OCI-LY3 (cell line): Measurements from ENCODE around the gene EHD2.

ENCODE experiments used
- H2AFZ ChIP-seq: fragments of 200-600, 300-600 bp; shearing (Covaris generic); 2 replicates; pipeline ENCODE4 v1.6.0; 2014; ENCODE audit warnings: antibody characterized with exemption, low read depth, low read length
- H3K27ac ChIP-seq: fragments of 200-600, 300-600 bp; sonication (generic); 2 replicates; pipeline ENCODE4 v1.5.1; 2014; ENCODE audit warnings: mild to moderate bottlenecking, low read length, moderate library complexity, mixed read lengths
- H3K27me3 ChIP-seq: fragments of 200-600, 300-600 bp; sonication (generic); 2 replicates; pipeline ENCODE4 v1.6.1; 2014; ENCODE audit warnings: low read depth, low read length, mixed read lengths
- H3K36me3 ChIP-seq: fragments of 200-600, 300-600 bp; sonication (generic); replicated peaks from 2 replicates; pipeline ENCODE3; 2014; ENCODE audit warnings: low read depth, low read length, mixed read lengths
- H3K4me1 ChIP-seq: fragments of 300-600, 200-600 bp; sonication (generic); 2 replicates; pipeline ENCODE4 v1.6.1; 2014; ENCODE audit warnings: low read length, mixed read lengths
- H3K4me2 ChIP-seq: fragments of 200-600, 300-600 bp; sonication (generic); 2 replicates; pipeline ENCODE4 v1.6.1; 2014; ENCODE audit warnings: low read length, mixed read lengths
- H3K4me3 ChIP-seq: fragments of 300-600, 200-600 bp; sonication (generic); 2 replicates; pipeline ENCODE4 v1.5.1; 2014; ENCODE audit warnings: antibody characterized with exemption, mild to moderate bottlenecking, low read length, moderate library complexity
- H3K79me2 ChIP-seq: fragments of 300-600, 200-600 bp; shearing (Covaris generic); 2 replicates; pipeline ENCODE4 v1.6.1; 2014; ENCODE audit warnings: mild to moderate bottlenecking, low read length, mixed read lengths
- H3K9ac ChIP-seq: fragments of 300-600, 200-600 bp; shearing (Covaris generic); 2 replicates; pipeline ENCODE4 v1.6.0; 2014; ENCODE audit warnings: mild to moderate bottlenecking, low read length, moderate library complexity
- H3K9me3 ChIP-seq: fragments of 200-600, 300-600 bp; shearing (Covaris generic); 2 replicates; pipeline ENCODE4 v1.6.1; 2014; ENCODE audit warnings: low read length, mixed read lengths; ENCODE audit not compliant: insufficient read depth
- H4K20me1 ChIP-seq: fragments of 200-600, 300-600 bp; sonication (generic); 2 replicates; pipeline ENCODE4 v1.6.1; 2016; ENCODE audit warnings: low read length, mixed read lengths; ENCODE audit not compliant: insufficient read depth
- EZH2phosphoT487 ChIP-seq: fragments of 200-600 bp; shearing (Covaris generic); IDR thresholded peaks from 2 replicates; pipeline ENCODE4 v1.6.1; 2018; ENCODE audit warnings: antibody characterized with exemption, mixed run types, low read depth
- TF ChIP-seq, protein P1 (sequence below): fragments of 200-600, 300-600 bp; sonication (generic); IDR thresholded peaks from 2 replicates; pipeline ENCODE4 v1.5.1; 2014; ENCODE audit warnings: antibody characterized with exemption, low read length, low read depth

EHD2 gene

DNA sequence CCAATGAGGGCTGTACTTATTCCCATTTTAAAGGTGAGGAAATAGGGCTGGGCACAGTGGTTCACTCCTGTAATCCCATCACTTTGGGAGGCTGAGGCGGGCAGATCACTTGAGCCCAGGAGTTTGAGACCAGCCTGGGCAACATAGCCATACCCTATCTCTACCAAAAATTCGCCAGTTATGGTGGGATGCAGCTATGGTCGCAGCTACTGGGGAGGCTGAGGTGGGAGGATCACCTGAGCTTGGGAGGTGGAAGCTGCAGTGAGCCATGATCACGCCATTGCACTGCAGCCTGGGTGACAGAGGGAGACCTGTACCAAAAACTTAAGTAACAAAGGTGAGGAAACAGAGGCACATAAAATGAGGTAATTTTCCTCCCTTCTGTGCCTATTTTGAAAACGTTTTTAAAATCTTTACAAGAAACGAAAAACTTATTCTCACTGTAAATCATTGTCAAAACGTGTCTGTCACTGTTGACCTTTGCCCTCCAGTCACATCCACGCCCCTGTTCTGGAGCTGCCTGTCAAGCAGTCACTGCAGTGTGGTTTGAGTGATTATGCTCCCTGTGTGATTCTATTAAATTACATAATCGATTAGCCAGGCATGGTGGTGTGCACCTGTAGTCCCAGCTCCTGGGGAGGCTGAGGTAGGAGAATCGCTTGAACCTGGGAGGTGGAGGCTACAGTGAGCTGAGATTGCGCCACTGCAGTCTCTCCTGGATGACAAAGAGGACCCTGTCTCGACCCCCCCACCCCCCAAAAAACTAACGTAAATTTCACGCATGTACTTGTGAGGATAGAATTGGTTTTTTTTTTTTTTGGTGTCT, 44.6 kb downstream of the EHD2 start:
- H3K9ac ChIP-seq, result no peak overlapping the region
- no peak overlapping the region for H3K4me3 ChIP-seq
- no peak overlapping the region for H2AFZ ChIP-seq
- H3K4me1 ChIP-seq, result peaks cover 32% of the 10 kb centered on the region
- H3K79me2 ChIP-seq, result 0 out of 2 replicates have a peak, but pooled peaks cover 3% of the 10 kb centered on the region
- H3K27ac ChIP-seq, result no peak overlapping the region
- H3K36me3 ChIP-seq, result peaks cover 63% of the 10 kb centered on the region
- TF ChIP-seq EZH2phosphoT487, result no peak
- TF ChIP-seq, protein P1, sequence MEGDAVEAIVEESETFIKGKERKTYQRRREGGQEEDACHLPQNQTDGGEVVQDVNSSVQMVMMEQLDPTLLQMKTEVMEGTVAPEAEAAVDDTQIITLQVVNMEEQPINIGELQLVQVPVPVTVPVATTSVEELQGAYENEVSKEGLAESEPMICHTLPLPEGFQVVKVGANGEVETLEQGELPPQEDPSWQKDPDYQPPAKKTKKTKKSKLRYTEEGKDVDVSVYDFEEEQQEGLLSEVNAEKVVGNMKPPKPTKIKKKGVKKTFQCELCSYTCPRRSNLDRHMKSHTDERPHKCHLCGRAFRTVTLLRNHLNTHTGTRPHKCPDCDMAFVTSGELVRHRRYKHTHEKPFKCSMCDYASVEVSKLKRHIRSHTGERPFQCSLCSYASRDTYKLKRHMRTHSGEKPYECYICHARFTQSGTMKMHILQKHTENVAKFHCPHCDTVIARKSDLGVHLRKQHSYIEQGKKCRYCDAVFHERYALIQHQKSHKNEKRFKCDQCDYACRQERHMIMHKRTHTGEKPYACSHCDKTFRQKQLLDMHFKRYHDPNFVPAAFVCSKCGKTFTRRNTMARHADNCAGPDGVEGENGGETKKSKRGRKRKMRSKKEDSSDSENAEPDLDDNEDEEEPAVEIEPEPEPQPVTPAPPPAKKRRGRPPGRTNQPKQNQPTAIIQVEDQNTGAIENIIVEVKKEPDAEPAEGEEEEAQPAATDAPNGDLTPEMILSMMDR, result no peak
- H3K27me3 ChIP-seq, result no peaks in the 10 kb centered on the region
- H3K9me3 ChIP-seq, result no peaks in the 10 kb centered on the region
- no peaks in the 10 kb centered on the region for H4K20me1 ChIP-seq
- H3K4me2 ChIP-seq, result no peak overlapping the region

DNA sequence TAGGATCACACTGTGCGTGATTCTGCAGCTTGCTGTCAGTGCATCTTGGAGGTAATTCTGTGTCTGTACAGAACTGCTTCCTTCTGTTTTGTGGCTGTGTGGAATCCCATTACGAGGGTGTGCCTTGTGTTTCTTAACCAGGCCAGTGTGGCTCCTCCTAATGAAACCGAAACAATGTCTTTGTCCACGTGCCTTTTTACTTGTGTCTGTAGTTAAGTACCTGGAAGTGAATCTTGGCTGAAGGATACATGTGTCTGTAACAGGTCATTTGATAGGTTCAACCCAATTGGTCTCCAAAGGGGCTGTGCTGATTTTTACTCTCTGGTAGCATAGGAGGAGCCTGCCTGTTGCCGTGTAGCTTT, 45.2 kb downstream of the EHD2 start:
- Histone ChIP-seq H3K79me2 (0 out of 2 replicates have a peak, but pooled peaks cover 3% of the 10 kb centered on the region), H3K27ac (no peak overlapping the region), H3K27me3 (no peaks in the 10 kb centered on the region), H3K4me2 (no peak overlapping the region), H2AFZ (no peak overlapping the region), H3K36me3 (peaks cover 58% of the 10 kb centered on the region), H3K4me1 (peaks cover 36% of the 10 kb centered on the region), H3K4me3 (no peak overlapping the region), H3K9ac (no peak overlapping the region), H4K20me1 (no peaks in the 10 kb centered on the region), H3K9me3 (no peaks in the 10 kb centered on the region)
- TF ChIP-seq, protein P1, result no peak
- no peak for TF ChIP-seq EZH2phosphoT487

DNA sequence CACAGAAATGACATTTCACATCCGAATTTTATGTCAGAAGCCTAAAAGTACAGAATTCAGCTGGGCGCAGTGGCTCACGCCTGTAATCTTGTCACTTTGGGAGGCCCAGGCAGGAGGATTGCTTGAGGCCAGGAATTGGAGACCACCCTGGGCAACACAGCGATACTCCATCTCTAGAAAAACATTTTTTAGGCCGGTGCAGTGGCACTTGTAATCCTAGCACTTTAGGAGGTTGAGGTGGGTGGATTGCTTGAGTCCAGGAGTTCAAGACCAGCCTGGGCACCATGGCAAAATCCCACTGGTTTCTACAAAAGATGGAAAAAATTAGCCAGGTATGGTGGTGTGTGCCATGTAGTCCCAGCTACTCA, 47.4 kb downstream of the EHD2 start:
- Histone ChIP-seq H3K4me1 (peaks cover 43% of the 10 kb centered on the region), H3K9ac (peak overlapping the region; percentile 72), H3K4me2 (peak overlapping the region; percentile 81), H3K9me3 (no peaks in the 10 kb centered on the region), H3K27me3 (no peaks in the 10 kb centered on the region), H4K20me1 (no peaks in the 10 kb centered on the region), H3K27ac (peak overlapping the region; percentile 97), H3K36me3 (peaks cover 45% of the 10 kb centered on the region), H3K4me3 (peak overlapping the region; percentile 61), H2AFZ (no peak overlapping the region), H3K79me2 (0 out of 2 replicates have a peak, but pooled peaks cover 3% of the 10 kb centered on the region)
- TF ChIP-seq EZH2phosphoT487, result no peak
- TF ChIP-seq, protein P1, result no peak

DNA sequence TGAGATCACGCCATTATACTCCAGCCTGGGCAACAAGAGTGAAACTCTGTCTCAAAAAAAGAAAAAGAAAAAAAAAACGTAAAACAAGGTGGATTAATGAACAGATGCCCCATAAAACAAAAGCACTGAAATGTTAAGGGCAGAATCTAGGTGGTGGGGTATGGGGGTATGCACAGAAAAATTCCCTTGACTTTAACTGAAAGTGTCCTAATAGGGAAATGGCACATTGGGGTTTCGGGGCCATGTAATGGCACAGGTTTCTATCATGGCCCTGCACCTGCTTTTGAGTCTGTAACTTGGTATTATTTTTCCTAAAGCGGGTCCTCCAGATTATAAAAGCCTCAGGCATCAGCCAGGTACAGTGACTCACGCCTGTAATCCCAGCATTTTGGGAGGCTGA, 48.3 kb downstream of the EHD2 start:
- H2AFZ ChIP-seq, result no peak overlapping the region
- H4K20me1 ChIP-seq, result no peaks in the 10 kb centered on the region
- peak overlapping the region; percentile 81 for H3K4me2 ChIP-seq

More for the DNA sequence above, 48.3 kb downstream of the EHD2 start:
- peaks cover 35% of the 10 kb centered on the region for H3K36me3 ChIP-seq
- peaks cover 50% of the 10 kb centered on the region for H3K4me1 ChIP-seq
- H3K79me2 ChIP-seq, result 0 out of 2 replicates have a peak, but pooled peaks cover 3% of the 10 kb centered on the region
- H3K4me3 ChIP-seq, result peak overlapping the region; percentile 61; the same call in 1 of the 2 replicates
- no peaks in the 10 kb centered on the region for H3K9me3 ChIP-seq
- TF ChIP-seq EZH2phosphoT487, result no peak
- TF ChIP-seq, protein P1, result no peak
- H3K9ac ChIP-seq, result peak overlapping the region; percentile 72; the same call in 1 of the 2 replicates
- peak overlapping the region; percentile 97 for H3K27ac ChIP-seq
- H3K27me3 ChIP-seq, result no peaks in the 10 kb centered on the region
